ENCODE results near the gene RIT2. TPM values are rescaled to one million over a fixed set of nuclear protein-coding genes. Genes with fewer than 3 reads are reported as not detected.

RIT2 gene
- not detected in 2 replicates for total RNA-seq

GRCh38 chr18:43115076-43115921 lies at the start of gene RIT2:
Gene RIT2 (minus strand): TSS chr18:43115685.

Other genes starting within 250 kb of the RIT2 start
- gene SYT4, start 161.8 kb upstream of the RIT2 start, total RNA-seq, result not detected in 2 replicates